Psoas muscle (tissue), 8 donors: ENCODE results near the gene SLC25A29. TPM values are rescaled to one million over a fixed set of nuclear protein-coding genes. Genes with fewer than 3 reads are reported as not detected.
A peak's percentile ranks its signal among the peaks of the same experiment; 100 is the strongest.

ENCODE experiments used
- ATAC-seq, 4 donors: fragments of 200-7000 bp; cut with Tn5 transposase; one replicate each; pipeline ENCODE4 v1.9.1; 2020; ENCODE audit warnings: moderate library complexity in 3 of 4, mild to moderate bottlenecking in 2 of 4
- DNase-seq, 2 donors: peaks; one replicate each; pipeline ENCODE4 v3.0.0-alpha.2; 2020
- H3K27ac ChIP-seq: fragments of 200-600 bp; one replicate; pipeline ENCODE4 v1.8.0; 2022
- H3K27me3 ChIP-seq, 3 donors: fragments of 200-600 bp in 1 of 3; one replicate each; pipeline versions ENCODE4 v1.6.1 to v1.8.0; 2013 to 2022; ENCODE audit warnings: low read length in 2 of 3, mild to moderate bottlenecking in 2 of 3, moderate library complexity in 1 of 3; ENCODE audit not compliant: insufficient read depth in 3 of 3
- H3K36me3 ChIP-seq, 2 donors: fragments of 200-600 bp in 1 of 2; one replicate each; pipeline versions ENCODE4 v1.6.1 to v1.8.0; 2013 to 2022; ENCODE audit warnings: low read depth in 1 of 2, mild to moderate bottlenecking in 1 of 2, moderate library complexity in 1 of 2; ENCODE audit not compliant: insufficient read depth in 1 of 2
- H3K4me1 ChIP-seq: fragments of 200-600 bp; one replicate; pipeline ENCODE4 v1.8.0; 2022
- H3K4me3 ChIP-seq: fragments of 200-600 bp; one replicate; pipeline ENCODE4 v1.8.0; 2022; ENCODE audit warnings: mild to moderate bottlenecking
- H3K9me3 ChIP-seq: fragments of 200-600 bp; one replicate; pipeline ENCODE4 v1.8.0; 2022
- CTCF ChIP-seq: fragments of 200-600 bp; IDR thresholded peaks from one replicate; pipeline ENCODE4 v1.8.0; 2022; ENCODE audit warnings: antibody characterized with exemption
- WGBS, 3 donors: extraction: QIAGEN DNeasy Blood & Tissue Kit; methylation state at CpG; one replicate each; pipeline versions ENCODE4 v1.1.6 to v1.1.7; 2013; 5-methylcytosine and 5-hydroxymethylcytosine counted together
- intact Hi-C, 2 donors: fragments of 100-400 bp; cut with DNase I; formaldehyde crosslinking; loops; one replicate each; pipeline versions ENCODE4 v1.11.0 to v1.14.2; 2022
- polyA plus RNA-seq, 3 donors: library from polyadenylated mRNA; stranded (reverse); fragments of 200-250 nt; gene quantifications; one replicate each; pipeline ENCODE4 v1.2.3, GENCODE V29; 2013
- total RNA-seq, 4 donors: library from RNA; stranded (reverse); fragmentation: NEBNext Ultra II Directional in 2 of 4; extraction: Animal tissue kit (Norgen Biotek cat#: 25700) in 2 of 4; gene quantifications; one replicate each; pipeline versions ENCODE4 v1.2.1 to v1.2.4, GENCODE V29; 2021 to 2023
- donor health status: healthy with polysubstance abuse.
- donor health status: DM: no; HTN: no; CAD: no; lungs with moderate emphysema.
- donor health status: Bipolar disorder and iron deficiency.
- donor health status: healthy.
- donor health status: DM: yes; HTN: yes; CAD: no.
- donor health status: DM: no; HTN: no; CAD: no.
- donor health status: DM: no; HTN: no; CAD: no.
- donor health status: DM: yes; HTN: yes; CAD: no.

The SLC25A29 gene
- total and polyA plus RNA-seq, 7 donors: 4.5 to 14.8 (median 6.7) TPM

GRCh38 chr14:100296106-100296651, 10.1 kb downstream of the SLC25A29 start:
- Histone ChIP-seq H3K27ac (peak overlapping the region; percentile 60), H3K4me3 (no peak overlapping the region), H3K4me1 (peaks cover 15% of the 10 kb centered on the region), H3K9me3 (no peaks in the 10 kb centered on the region), H3K36me3 (peaks cover 3 to 13% of the 10 kb centered on the region in 2 donors), H3K27me3 (no peaks in the 10 kb centered on the region)
- intact Hi-C loops: no loop called here
- peak in 1 of 2 donors; percentile 45 for DNase-seq
- ATAC-seq: no peak
- TF ChIP-seq CTCF: no peak
- WGBS, 3 donors: 80 to 84% (median 82%) methylated on average over 9 of the region's 9 CpGs

- no peak for ATAC-seq
- no peaks in the 10 kb centered on the region for H3K9me3 ChIP-seq
- no peaks in the 10 kb centered on the region for H3K27me3 ChIP-seq
- intact Hi-C loops: no loop called here
- peak overlapping the region; percentile 6 for H3K27ac ChIP-seq
- H3K4me3 ChIP-seq: no peak overlapping the region
- H3K4me1 ChIP-seq: peaks cover 15% of the 10 kb centered on the region
- DNase-seq: peak in 1 of 2 donors; percentile 43
- H3K36me3 ChIP-seq: peaks cover 3 to 17% of the 10 kb centered on the region in 2 donors
- 90 to 91% (median 90%) methylated on average over 16 of the region's 16 CpGs for WGBS, 3 donors
- TF ChIP-seq CTCF: no peak
Observed at GRCh38 chr14:100295376-100296105, 10.7 kb downstream of the SLC25A29 start.

- DNase-seq: no peak
- ATAC-seq: no peak
- Histone ChIP-seq H3K4me3 (no peak overlapping the region), H3K4me1 (peaks cover 15% of the 10 kb centered on the region), H3K27ac (peak overlapping the region; percentile 6), H3K36me3 (peaks cover 3 to 17% of the 10 kb centered on the region in 2 donors), H3K9me3 (no peaks in the 10 kb centered on the region), H3K27me3 (no peaks in the 10 kb centered on the region)
- WGBS, 3 donors: 81 to 91% (median 89%) methylated on average over 2 of the region's 2 CpGs
- no peak for TF ChIP-seq CTCF
- intact Hi-C loops: no loop called here
Observed at GRCh38 chr14:100294963-100295330, 11.3 kb downstream of the SLC25A29 start.

- H3K27ac ChIP-seq: peak overlapping the region; percentile 8
- H3K27me3 ChIP-seq: no peaks in the 10 kb centered on the region
- H3K36me3 ChIP-seq: peaks cover 3 to 17% of the 10 kb centered on the region in 2 donors
- 66 to 84% (median 69%) methylated on average over 12 of the region's 12 CpGs for WGBS, 3 donors
- peaks cover 15% of the 10 kb centered on the region for H3K4me1 ChIP-seq
- H3K4me3 ChIP-seq: no peak overlapping the region
- ATAC-seq (peak in 3 of 4 donors; percentile 5 to 18 (median 8)), DNase-seq (peak; percentile 53 to 73)
- no peak for TF ChIP-seq CTCF
- intact Hi-C loops: no loop called here
- no peaks in the 10 kb centered on the region for H3K9me3 ChIP-seq
Observed at GRCh38 chr14:100294213-100294962, 11.9 kb downstream of the SLC25A29 start.
